OCI-LY1 (cell line): ENCODE data around the gene IFT172.

Experiments used
- H2AFZ ChIP-seq: fragments of 200-600 bp; sonication (generic), shearing (Covaris generic); 2 replicates; pipeline ENCODE4 v1.6.0; 2014; ENCODE audit warnings: antibody characterized with exemption, mild to moderate bottlenecking, low read length
- H3F3A ChIP-seq: fragments of 200-600 bp; sonication (generic), shearing (Covaris generic); 2 replicates; pipeline ENCODE4 v1.6.0; 2014; ENCODE audit warnings: mild to moderate bottlenecking, antibody characterized with exemption, low read length, moderate library complexity; ENCODE audit not compliant: insufficient read depth
- H3K27ac ChIP-seq: fragments of 200-600 bp; sonication (generic); 2 replicates; pipeline ENCODE4 v1.5.1; 2014; ENCODE audit warnings: low read length, mixed run types, mild to moderate bottlenecking, low read depth; ENCODE audit not compliant: poor library complexity, severe bottlenecking
- H3K27me3 ChIP-seq: fragments of 200-600 bp; sonication (generic); 2 replicates; pipeline ENCODE4 v1.6.0; 2014; ENCODE audit warnings: antibody characterized with exemption, mild to moderate bottlenecking, low read length, moderate library complexity; ENCODE audit not compliant: insufficient read depth
- H3K36me3 ChIP-seq: fragments of 200-600 bp; sonication (generic); 2 replicates; pipeline ENCODE4 v1.6.1; 2014; ENCODE audit warnings: mild to moderate bottlenecking, antibody characterized with exemption, low read length, moderate library complexity, mixed read lengths; ENCODE audit not compliant: insufficient read depth
- H3K4me1 ChIP-seq: fragments of 200-600 bp; sonication (generic); 2 replicates; pipeline ENCODE4 v1.5.1; 2014; ENCODE audit warnings: mild to moderate bottlenecking, low read length, moderate library complexity; ENCODE audit not compliant: insufficient read depth, severe bottlenecking
- H3K4me2 ChIP-seq: fragments of 200-600 bp; sonication (generic), shearing (Covaris generic); 2 replicates; pipeline ENCODE4 v1.6.1; 2014; ENCODE audit warnings: low read length
- H3K4me3 ChIP-seq: fragments of 200-600 bp; sonication (generic); 2 replicates; pipeline ENCODE4 v1.5.1; 2014; ENCODE audit warnings: low read length, low read depth, mild to moderate bottlenecking, mixed read lengths; ENCODE audit not compliant: poor library complexity, severe bottlenecking
- H3K79me2 ChIP-seq: fragments of 200-600 bp; shearing (Covaris generic); 2 replicates; pipeline ENCODE4 v1.6.1; 2016; ENCODE audit warnings: mixed run types, low read length, mixed read lengths; ENCODE audit not compliant: insufficient read depth
- H3K9ac ChIP-seq: fragments of 200-600 bp; sonication (generic), shearing (Covaris generic); 2 replicates; pipeline ENCODE4 v1.6.1; 2014; ENCODE audit warnings: mild to moderate bottlenecking, low read length, mixed read lengths
- H3K9me2 ChIP-seq: fragments of 200-600 bp; sonication (generic), shearing (Covaris generic); 2 replicates; pipeline ENCODE4 v1.6.1; 2014; ENCODE audit warnings: low read depth, mild to moderate bottlenecking, low read length, mixed read lengths
- H3K9me3 ChIP-seq: fragments of 200-600 bp; shearing (Covaris generic); 2 replicates; pipeline ENCODE4 v1.6.1; 2014; ENCODE audit warnings: low read length, mixed read lengths
- H4K20me1 ChIP-seq: fragments of 200-600 bp; sonication (generic), shearing (Covaris generic); 2 replicates; pipeline ENCODE4 v1.6.0; 2016; ENCODE audit warnings: mild to moderate bottlenecking, low read length; ENCODE audit not compliant: insufficient read depth
- EZH2 ChIP-seq: fragments of 200-600 bp; sonication (generic), shearing (Covaris generic); IDR thresholded peaks from 2 replicates; pipeline ENCODE4 v1.8.0; 2017; ENCODE audit warnings: borderline replicate concordance, mixed run types, mild to moderate bottlenecking, antibody characterized with exemption, low read length, moderate library complexity, mixed read lengths
- TF ChIP-seq, protein P1 (sequence below): fragments of 200-600 bp; sonication (generic), shearing (Covaris generic); IDR thresholded peaks from 2 replicates; pipeline ENCODE4 v1.5.1; 2017; ENCODE audit warnings: mild to moderate bottlenecking, antibody characterized with exemption, low read length, moderate library complexity, mixed read lengths

IFT172 gene

DNA sequence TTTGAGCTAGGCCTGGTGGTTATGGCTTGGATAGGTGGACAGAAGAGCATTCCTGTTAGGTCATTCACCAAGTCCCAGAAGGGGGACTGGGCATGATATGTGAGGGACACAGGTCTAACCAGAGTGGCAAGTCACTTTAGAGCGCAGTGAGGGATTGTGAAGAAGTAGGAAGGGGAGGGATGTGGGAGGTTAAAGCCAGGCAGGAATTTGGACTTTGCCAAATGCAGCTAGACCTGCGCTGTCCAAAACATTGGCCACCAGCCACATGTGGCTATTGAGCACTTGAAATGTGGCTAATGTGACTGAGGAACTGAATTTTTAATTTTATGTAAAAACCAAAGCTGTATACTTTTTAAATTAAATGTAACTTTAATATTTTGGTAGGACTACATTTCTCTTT lies 30.8 kb upstream of the IFT172 start:
- no peaks in the 10 kb centered on the region for H3K79me2 ChIP-seq
- H3K4me3 ChIP-seq = no peak overlapping the region
- no peaks in the 10 kb centered on the region for H4K20me1 ChIP-seq
- H3F3A ChIP-seq = no peaks in the 10 kb centered on the region
- no peaks in the 10 kb centered on the region for H3K9me2 ChIP-seq
- H3K27me3 ChIP-seq = no peaks in the 10 kb centered on the region
- no peak overlapping the region for H3K9ac ChIP-seq
- no peak overlapping the region for H2AFZ ChIP-seq
- H3K4me2 ChIP-seq = no peak overlapping the region
- no peaks in the 10 kb centered on the region for H3K36me3 ChIP-seq
- TF ChIP-seq, protein P1, sequence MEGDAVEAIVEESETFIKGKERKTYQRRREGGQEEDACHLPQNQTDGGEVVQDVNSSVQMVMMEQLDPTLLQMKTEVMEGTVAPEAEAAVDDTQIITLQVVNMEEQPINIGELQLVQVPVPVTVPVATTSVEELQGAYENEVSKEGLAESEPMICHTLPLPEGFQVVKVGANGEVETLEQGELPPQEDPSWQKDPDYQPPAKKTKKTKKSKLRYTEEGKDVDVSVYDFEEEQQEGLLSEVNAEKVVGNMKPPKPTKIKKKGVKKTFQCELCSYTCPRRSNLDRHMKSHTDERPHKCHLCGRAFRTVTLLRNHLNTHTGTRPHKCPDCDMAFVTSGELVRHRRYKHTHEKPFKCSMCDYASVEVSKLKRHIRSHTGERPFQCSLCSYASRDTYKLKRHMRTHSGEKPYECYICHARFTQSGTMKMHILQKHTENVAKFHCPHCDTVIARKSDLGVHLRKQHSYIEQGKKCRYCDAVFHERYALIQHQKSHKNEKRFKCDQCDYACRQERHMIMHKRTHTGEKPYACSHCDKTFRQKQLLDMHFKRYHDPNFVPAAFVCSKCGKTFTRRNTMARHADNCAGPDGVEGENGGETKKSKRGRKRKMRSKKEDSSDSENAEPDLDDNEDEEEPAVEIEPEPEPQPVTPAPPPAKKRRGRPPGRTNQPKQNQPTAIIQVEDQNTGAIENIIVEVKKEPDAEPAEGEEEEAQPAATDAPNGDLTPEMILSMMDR = no peak
- TF ChIP-seq EZH2 = no peak
- H3K9me3 ChIP-seq = no peaks in the 10 kb centered on the region
- no peak overlapping the region for H3K27ac ChIP-seq
- no peaks in the 10 kb centered on the region for H3K4me1 ChIP-seq

DNA sequence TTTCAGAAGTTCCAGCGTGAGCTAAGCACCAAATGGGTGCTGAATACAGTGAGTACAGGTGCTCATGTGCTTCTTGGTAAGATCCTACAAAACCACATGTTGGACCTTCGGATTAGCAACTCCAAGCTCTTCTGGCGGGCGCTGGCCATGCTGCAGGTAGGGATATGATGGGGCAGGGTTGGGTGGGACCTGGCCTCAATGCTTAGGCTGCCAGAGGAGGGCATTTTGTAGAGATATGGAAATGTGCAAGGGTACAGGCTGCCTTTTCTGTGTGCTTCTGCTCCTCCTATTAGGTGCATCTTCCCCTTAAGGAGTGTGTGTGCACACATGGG lies 29.2 kb upstream of the IFT172 start:
- H3K79me2 ChIP-seq = no peaks in the 10 kb centered on the region
- H3K4me2 ChIP-seq = no peak overlapping the region
- H3K9me3 ChIP-seq = no peaks in the 10 kb centered on the region
- TF ChIP-seq, protein P1 = no peak
- TF ChIP-seq EZH2 = no peak
- no peaks in the 10 kb centered on the region for H3K4me1 ChIP-seq
- no peak overlapping the region for H2AFZ ChIP-seq
- H3K27ac ChIP-seq = no peak overlapping the region
- no peaks in the 10 kb centered on the region for H4K20me1 ChIP-seq
- no peaks in the 10 kb centered on the region for H3K27me3 ChIP-seq
- H3K9ac ChIP-seq = no peak overlapping the region
- no peaks in the 10 kb centered on the region for H3K9me2 ChIP-seq
- no peaks in the 10 kb centered on the region for H3K36me3 ChIP-seq
- H3K4me3 ChIP-seq = no peak overlapping the region
- H3F3A ChIP-seq = no peaks in the 10 kb centered on the region

DNA sequence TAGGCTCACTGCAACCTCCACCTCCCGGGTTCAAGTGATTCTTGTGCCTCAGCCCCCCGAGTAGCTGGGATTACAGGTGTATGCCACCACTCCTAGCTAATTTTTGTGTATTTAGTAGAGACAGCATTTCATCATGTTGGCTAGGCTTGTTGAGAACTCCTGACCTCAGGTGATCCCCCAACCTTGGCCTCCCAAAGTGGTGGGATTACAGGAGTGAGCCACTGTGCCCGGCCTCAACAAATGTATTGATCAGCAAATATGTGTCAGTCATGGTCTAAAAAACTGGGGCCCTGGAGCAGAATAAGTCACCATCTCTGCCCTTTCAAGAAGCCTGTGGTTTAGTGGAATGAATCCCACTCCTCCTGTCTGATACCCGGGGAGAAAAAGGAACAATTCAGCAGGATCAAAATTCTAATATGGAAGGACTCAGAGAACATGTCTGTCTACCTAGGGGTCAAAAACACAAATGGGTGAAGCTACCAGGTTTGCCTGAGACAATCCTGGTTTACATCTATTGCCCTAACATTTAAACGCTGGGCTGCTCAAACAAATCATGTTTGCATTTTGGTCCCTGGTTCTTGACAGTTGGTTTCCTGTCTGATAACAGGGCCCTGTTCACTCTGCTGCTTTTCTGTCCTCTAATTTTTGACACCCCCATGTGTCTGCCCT lies 28.7 kb upstream of the IFT172 start:
- Histone ChIP-seq H3K36me3 (no peaks in the 10 kb centered on the region), H3K4me1 (no peaks in the 10 kb centered on the region), H2AFZ (no peak overlapping the region), H4K20me1 (no peaks in the 10 kb centered on the region), H3K9me2 (no peaks in the 10 kb centered on the region), H3K4me3 (no peak overlapping the region), H3K9ac (no peak overlapping the region), H3F3A (no peaks in the 10 kb centered on the region), H3K79me2 (no peaks in the 10 kb centered on the region), H3K9me3 (no peaks in the 10 kb centered on the region), H3K27ac (no peak overlapping the region), H3K4me2 (no peak overlapping the region), H3K27me3 (no peaks in the 10 kb centered on the region)
- no peak for TF ChIP-seq EZH2
- TF ChIP-seq, protein P1 = no peak
